ENCODE results near the gene DNPEP. TPM values are rescaled to one million over a fixed set of nuclear protein-coding genes. Genes with fewer than 3 reads are reported as not detected.

The DNPEP gene
- total and polyA plus RNA-seq, 2 of the 4 experiments (the other 2 are of a cell fraction), result 74.2 to 89.4 TPM

- TF ChIP-seq MXI1 (IDR thresholded peaks at IDR 0.05; ENCODE audit: borderline replicate concordance, low read depth, low read length), result no peak
Observed at GRCh38 chr2:219425238-219426067, 37.7 kb upstream of the DNPEP start (continued).

GRCh38 chr2:219423652-219424377, 36.1 kb upstream of the DNPEP start:
- peak overlapping the region; percentile 14 for H2BK5ac ChIP-seq (ENCODE audit: low read depth, low read length, poor library complexity, severe bottlenecking)
- H3K36me3 ChIP-seq (ENCODE audit: control insufficient read depth, insufficient read depth, low read length), result no peaks in the 10 kb centered on the region
- H4K20me1 ChIP-seq (ENCODE audit: insufficient read depth, low read length), result peaks cover 3% of the 10 kb centered on the region; the same call in 1 of the 2 replicates
- H2BK120ac ChIP-seq (ENCODE audit: low read depth, low read length), result no peak overlapping the region
- in situ Hi-C loops (cut with MboI; ENCODE audit: low sequenced_read_pairs), result no loop called here
- H4K5ac ChIP-seq (ENCODE audit: low read depth, low read length), result no peak overlapping the region
- H3K4me2 ChIP-seq (ENCODE audit: low read depth, low read length), result peak overlapping the region; percentile 89
- H4K8ac ChIP-seq (ENCODE audit: low read depth in 2 of 2, low read length in 2 of 2), result 0 out of 4 replicates have a peak overlapping the region, but pooled peaks of 1 of the 2 experiments have one; percentile 12
- H3K9me1 ChIP-seq (ENCODE audit: insufficient read depth, low read length), result peaks cover 9% of the 10 kb centered on the region
- BruUV-seq (replicated peaks), result no TSS peak
- H2BK20ac ChIP-seq (ENCODE audit: low read depth, low read length), result no peak overlapping the region
- peak overlapping the region; percentile 65 for H2AFZ ChIP-seq (replicated peaks; ENCODE audit: low read length, poor library complexity)
- ATAC-seq (ENCODE audit: low read depth) (peak; percentile 7; the same call in 1 of the 2 replicates), DNase-seq (no peak)
- no peak overlapping the region for H2AK9ac ChIP-seq (replicated peaks; ENCODE audit: low read depth, low read length, poor library complexity)
- intact Hi-C loops (cut with micrococcal nuclease), result no loop called here
- dilution Hi-C loops (cut with HindIII; ENCODE audit: low sequenced_read_pairs, unreplicated experiment), result no loop called here
- ChIA-PET POLR2A (ENCODE audit: unreplicated experiment) (no interaction called here), CTCF (interaction anchor here (1.0 to 1.6 kb wide), 4 partner anchors 10 to 106 kb away, joined by 3 to 5 read pairs (median 4); no protein-coding TSS in a partner anchor)
- no peak for TF ChIP-seq CEBPB (IDR thresholded peaks at IDR 0.05; ENCODE audit: low read depth, low read length)
- no peak for TF ChIP-seq BHLHE40 (IDR thresholded peaks at IDR 0.05; ENCODE audit: low read depth, low read length)
- TF ChIP-seq USF2 (IDR thresholded peaks at IDR 0.05; ENCODE audit: low read depth, low read length), result no peak
- TF ChIP-seq MAFK (IDR thresholded peaks at IDR 0.05; ENCODE audit: low read depth, low read length), result no peak
- no peak for TF ChIP-seq SMC3 (IDR thresholded peaks at IDR 0.05; ENCODE audit: low read depth, low read length)
- TF ChIP-seq POLR2A (IDR thresholded peaks at IDR 0.05; ENCODE audit: low read depth, low read length), result no peak
- H3K4me1 ChIP-seq (ENCODE audit: control insufficient read depth, insufficient read depth, low read length), result peaks cover 9% of the 10 kb centered on the region
- no peak overlapping the region for H2BK15ac ChIP-seq (ENCODE audit: low read depth, low read length)
- no peaks in the 10 kb centered on the region for H3K9me3 ChIP-seq (ENCODE audit: control insufficient read depth, insufficient read depth, low read length)
- no peaks in the 10 kb centered on the region for H3K79me1 ChIP-seq (ENCODE audit: low read depth in 1 of 2, low read length in 2 of 2)
- H2AK5ac ChIP-seq (ENCODE audit: low read depth, low read length), result peak overlapping the region; percentile 30; the same call in 1 of the 2 replicates
- peak overlapping the region; percentile 44; the same call in 1 of the 2 replicates for H3K23ac ChIP-seq (ENCODE audit: low read depth, low read length)
- H3K4ac ChIP-seq (ENCODE audit: low read depth, low read length), result no peak overlapping the region
- H3K4me3 ChIP-seq (ENCODE audit: insufficient read depth, low read depth, low read length), result no peak overlapping the region; the same call in 1 of the 2 replicates
- WGBS, 2 experiments (ENCODE audit: extremely low coverage in 2 of 2, insufficient read length in 1 of 2), result 40% methylated on average over 6 of the region's 14 CpGs; no CpG with 5 or more reads in 1 of the 2 experiments
- no peak overlapping the region for H3K9ac ChIP-seq (ENCODE audit: low read depth, low read length)
- no peak overlapping the region for H3K14ac ChIP-seq (replicated peaks; ENCODE audit: low read depth, low read length)
- H3K27ac ChIP-seq (ENCODE audit: insufficient read depth, low read length), result peak overlapping the region; percentile 29; the same call in 1 of the 2 replicates
- no peak overlapping the region for H3K18ac ChIP-seq (ENCODE audit: low read depth, low read length)
- peaks cover 1% of the 10 kb centered on the region; the same call in 1 of the 2 replicates for H3K27me3 ChIP-seq (ENCODE audit: control insufficient read depth, insufficient read depth, low read length)
- no peak overlapping the region for H4K91ac ChIP-seq (ENCODE audit: insufficient read depth, low read depth, low read length)
- no peak overlapping the region for H3K56ac ChIP-seq (ENCODE audit: extremely low read depth, insufficient read depth, low read length)

Measured in IMR-90 (cell line).